Measurements from ENCODE around the gene FCHSD2.
A peak's percentile ranks its signal among the peaks of the same experiment; 100 is the strongest.
"Not testable (repeated sequence)": the region's sequence is repeated elsewhere in the genome, so short reads cannot be mapped to it uniquely, and the experiment has no call there.

FCHSD2 gene

DNA sequence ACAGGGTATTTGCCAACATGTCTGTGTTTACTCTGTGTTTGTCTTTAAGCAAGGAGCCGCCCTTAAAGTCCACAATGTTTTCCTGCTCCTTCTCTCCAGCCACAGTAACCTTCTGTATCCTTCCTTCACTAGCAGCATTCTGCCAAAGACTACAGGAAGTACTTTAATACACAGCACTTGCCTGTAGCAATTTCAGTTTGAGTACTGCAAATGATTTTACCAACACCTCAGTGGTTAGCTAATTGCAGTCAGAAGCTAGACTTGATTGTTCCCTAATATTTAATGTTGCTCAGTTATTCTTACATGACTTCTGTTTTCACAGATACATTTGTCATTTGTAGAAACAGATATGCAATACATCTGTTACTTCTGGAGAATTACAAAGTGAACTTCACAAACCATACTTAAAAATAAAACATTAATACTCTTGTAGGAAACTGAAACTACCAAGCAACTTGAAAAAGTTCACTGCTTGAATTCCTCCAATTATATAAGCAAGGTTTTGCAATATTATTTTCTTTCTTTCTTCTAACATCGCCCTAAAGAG is 69.1 kb downstream of the FCHSD2 start:
- peak overlapping the region; percentile 72 for H3K27ac Mint-ChIP-seq

DNA sequence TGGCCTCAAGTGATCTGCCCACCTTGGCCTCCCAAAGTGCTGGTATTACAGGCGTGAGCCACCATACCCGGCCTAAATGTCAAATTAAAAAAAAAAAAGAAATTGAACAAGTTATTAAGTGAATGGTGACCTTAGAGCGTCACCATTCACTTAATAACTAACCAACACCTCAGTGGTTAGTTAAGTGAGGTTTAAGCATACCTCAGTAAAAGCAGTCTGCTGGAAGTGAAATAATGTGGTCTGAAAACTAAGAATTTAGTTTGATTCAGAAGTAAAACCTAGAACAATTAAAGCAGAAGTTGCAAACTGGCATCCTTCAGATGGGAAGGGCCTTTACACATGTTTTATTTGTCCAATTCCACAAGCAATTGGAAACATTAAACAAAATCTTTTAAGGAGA is 71.5 kb downstream of the FCHSD2 start:
- Mint-ChIP-seq H3K27ac (no peak overlapping the region), H3K4me3 (no peak overlapping the region), H3K4me1 (ENCODE audit: low read depth) (peaks cover 37% of the 10 kb centered on the region), H3K36me3 (ENCODE audit: low read depth) (peaks cover 4% of the 10 kb centered on the region), H3K9me3 (no peaks in the 10 kb centered on the region), H3K27me3 (no peaks in the 10 kb centered on the region)
- intact Hi-C loops (cut with micrococcal nuclease), result no loop called here

More for the DNA sequence above, 69.1 kb downstream of the FCHSD2 start:
- H3K36me3 Mint-ChIP-seq (ENCODE audit: low read depth), result peaks cover 19% of the 10 kb centered on the region
- H3K9me3 Mint-ChIP-seq, result peaks cover 9% of the 10 kb centered on the region
- peak overlapping the region; percentile 23 for H3K4me3 Mint-ChIP-seq
- peaks cover 32% of the 10 kb centered on the region for H3K4me1 Mint-ChIP-seq (ENCODE audit: low read depth)
- no peaks in the 10 kb centered on the region for H3K27me3 Mint-ChIP-seq
- intact Hi-C loops (cut with micrococcal nuclease), result no loop called here

DNA sequence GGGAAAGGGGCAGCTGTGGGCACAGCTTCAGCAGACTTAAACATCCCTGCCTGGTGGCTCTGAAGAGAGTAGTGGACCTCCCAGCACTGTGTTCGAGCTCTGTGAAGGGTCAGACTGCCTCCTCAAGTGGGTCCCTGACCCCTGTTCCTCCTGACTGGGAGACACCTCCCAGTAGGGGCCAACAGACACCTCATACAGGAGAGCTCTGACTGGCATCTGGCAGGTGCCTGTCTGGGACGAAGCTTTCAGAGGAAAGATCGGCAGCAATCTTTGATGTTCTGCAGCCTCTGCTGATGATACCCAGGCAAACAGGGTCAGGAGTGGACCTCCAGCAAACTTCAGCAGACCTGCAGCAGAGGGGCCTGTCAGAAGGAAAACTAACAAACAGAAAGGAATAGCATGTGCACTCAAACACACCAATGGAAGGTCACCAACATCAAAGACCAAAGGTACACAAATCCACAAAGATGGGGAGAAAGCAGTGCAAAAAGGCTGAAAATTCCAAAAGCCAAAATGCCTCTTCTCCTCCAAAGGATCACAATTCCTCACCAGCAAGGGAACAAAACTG is 80.2 kb downstream of the FCHSD2 start:
- intact Hi-C loops (cut with micrococcal nuclease); H3K27ac Mint-ChIP-seq: not testable (repeated sequence)
- peaks cover 50% of the 10 kb centered on the region for H3K4me1 Mint-ChIP-seq (ENCODE audit: low read depth)

DNA sequence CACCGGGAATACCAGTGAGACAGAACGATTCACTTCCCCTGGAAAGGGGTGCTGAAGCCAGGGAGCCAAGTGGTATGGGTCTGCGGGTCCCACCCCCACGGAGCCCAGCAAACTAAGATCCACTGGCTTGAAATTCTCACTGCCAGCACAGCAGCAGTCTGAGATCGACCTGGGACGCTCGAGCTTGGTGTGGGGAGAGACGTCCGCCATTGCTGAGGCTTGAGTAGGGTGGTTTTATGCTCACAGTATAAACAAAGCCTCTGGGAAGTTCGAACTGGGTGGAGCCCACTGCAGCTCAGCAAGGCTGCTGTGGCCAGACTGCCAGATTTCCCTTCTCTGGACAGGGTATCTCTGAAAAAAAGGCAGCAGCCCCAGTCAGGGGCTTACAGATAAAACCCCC is 80.7 kb downstream of the FCHSD2 start:
- intact Hi-C loops (cut with micrococcal nuclease); H3K4me3 Mint-ChIP-seq; H3K27me3 Mint-ChIP-seq; H3K27ac Mint-ChIP-seq; H3K9me3 Mint-ChIP-seq: not testable (repeated sequence)
- Mint-ChIP-seq H3K36me3 (ENCODE audit: low read depth) (peaks cover 25% of the 10 kb centered on the region), H3K4me1 (ENCODE audit: low read depth) (peaks cover 53% of the 10 kb centered on the region)

More for the DNA sequence above, 80.2 kb downstream of the FCHSD2 start:
- not testable (repeated sequence) for H3K27me3 Mint-ChIP-seq, H3K4me3 Mint-ChIP-seq, H3K9me3 Mint-ChIP-seq
- peaks cover 21% of the 10 kb centered on the region for H3K36me3 Mint-ChIP-seq (ENCODE audit: low read depth)

DNA sequence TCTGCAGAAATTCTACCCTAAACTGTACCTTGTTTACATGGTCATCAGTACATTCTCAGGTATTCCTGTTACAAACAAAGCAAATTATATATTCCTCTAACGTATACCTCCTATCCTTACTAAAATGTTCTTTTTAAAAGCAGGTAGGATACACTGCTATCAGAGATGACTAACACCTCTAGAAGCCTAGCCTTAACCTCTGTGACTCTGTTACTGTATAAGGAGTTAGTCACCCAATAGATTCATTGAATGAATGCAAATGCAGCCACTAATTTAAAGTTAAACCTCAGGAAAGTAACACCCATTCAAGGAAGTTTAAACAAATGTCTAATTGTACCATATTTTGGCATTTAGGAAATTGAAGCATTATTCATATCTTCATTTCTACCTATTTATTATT is 82.2 kb downstream of the FCHSD2 start:
- peaks cover 34% of the 10 kb centered on the region for H3K36me3 Mint-ChIP-seq (ENCODE audit: low read depth)
- no peak overlapping the region for H3K27ac Mint-ChIP-seq
- peaks cover 3% of the 10 kb centered on the region for H3K9me3 Mint-ChIP-seq
- intact Hi-C loops (cut with micrococcal nuclease), result no loop called here
- H3K4me3 Mint-ChIP-seq, result no peak overlapping the region
- H3K27me3 Mint-ChIP-seq, result no peaks in the 10 kb centered on the region
- H3K4me1 Mint-ChIP-seq (ENCODE audit: low read depth), result peaks cover 54% of the 10 kb centered on the region

DNA sequence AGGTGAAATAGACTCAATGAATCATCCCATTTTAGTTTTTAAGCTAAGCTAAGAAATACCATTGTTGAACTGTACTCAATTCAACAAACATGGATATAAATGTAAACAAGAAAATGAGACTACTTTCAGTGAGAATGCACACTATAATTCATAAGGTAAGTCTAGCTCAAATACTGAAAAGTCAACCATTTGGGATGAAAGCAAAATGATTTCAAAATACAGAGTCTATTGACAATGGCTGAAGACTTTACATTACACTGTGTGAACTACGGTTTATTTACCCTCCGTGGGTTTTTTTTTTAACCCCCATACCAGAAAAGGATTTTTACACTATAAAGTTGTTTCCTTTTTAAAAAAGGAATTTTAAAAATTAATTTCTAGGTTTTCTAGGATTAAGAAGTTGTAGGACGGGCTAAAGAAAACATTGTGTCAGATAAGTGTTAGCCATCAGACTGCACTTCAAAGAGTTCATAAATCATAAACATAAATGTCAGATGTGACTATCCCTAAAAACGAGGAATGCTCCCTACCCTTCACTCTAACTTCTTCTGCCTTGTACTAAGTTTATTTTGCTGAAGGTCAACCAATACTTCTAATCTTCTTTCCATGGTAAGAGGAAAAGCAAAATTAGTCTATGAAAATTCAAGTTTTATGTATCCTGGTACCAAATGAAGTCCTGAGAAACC is 83.0 kb downstream of the FCHSD2 start:
- Mint-ChIP-seq H3K27me3 (no peaks in the 10 kb centered on the region), H3K27ac (no peak overlapping the region), H3K9me3 (peaks cover 9% of the 10 kb centered on the region), H3K4me1 (ENCODE audit: low read depth) (peaks cover 53% of the 10 kb centered on the region), H3K36me3 (ENCODE audit: low read depth) (peaks cover 38% of the 10 kb centered on the region), H3K4me3 (no peak overlapping the region)
- intact Hi-C loops (cut with micrococcal nuclease), result no loop called here

DNA sequence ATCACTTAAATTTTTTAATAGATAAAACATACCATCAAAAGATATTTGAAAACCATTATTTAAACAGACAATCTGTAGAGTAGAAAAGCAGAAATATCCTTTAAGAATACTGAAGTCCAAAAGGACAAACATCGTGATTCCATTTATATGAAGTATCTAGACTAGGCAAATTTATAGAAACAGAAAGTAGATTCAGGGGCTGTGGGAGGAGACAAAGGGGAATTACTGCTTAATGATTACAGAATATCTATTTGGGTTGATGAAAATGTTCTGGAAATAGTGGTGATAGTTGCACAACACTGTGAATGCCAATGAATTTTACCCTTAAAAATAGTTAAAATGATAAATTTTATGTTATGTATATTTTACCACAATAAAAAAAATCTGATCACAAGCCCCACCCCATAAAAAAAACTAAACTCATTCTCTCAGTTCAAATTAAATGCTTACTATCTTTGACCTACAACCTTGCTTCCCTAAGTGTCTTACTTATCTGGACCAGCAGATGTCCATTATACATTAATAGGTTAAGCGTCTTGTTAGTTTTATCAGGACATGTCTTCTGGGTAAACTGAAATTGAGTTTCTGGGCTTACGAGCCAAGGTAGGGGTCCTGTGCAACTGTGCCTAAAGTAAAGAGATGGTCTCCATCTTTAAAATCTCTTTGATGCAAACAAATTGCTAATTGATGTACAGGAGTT is 86.3 kb downstream of the FCHSD2 start:
- H3K9me3 Mint-ChIP-seq, result peaks cover 9% of the 10 kb centered on the region
- H3K27ac Mint-ChIP-seq, result no peak overlapping the region
- intact Hi-C loops (cut with micrococcal nuclease), result no loop called here
- peaks cover 24% of the 10 kb centered on the region for H3K4me1 Mint-ChIP-seq (ENCODE audit: low read depth)
- H3K4me3 Mint-ChIP-seq, result no peak overlapping the region
- peaks cover 19% of the 10 kb centered on the region for H3K36me3 Mint-ChIP-seq (ENCODE audit: low read depth)
- no peaks in the 10 kb centered on the region for H3K27me3 Mint-ChIP-seq

DNA sequence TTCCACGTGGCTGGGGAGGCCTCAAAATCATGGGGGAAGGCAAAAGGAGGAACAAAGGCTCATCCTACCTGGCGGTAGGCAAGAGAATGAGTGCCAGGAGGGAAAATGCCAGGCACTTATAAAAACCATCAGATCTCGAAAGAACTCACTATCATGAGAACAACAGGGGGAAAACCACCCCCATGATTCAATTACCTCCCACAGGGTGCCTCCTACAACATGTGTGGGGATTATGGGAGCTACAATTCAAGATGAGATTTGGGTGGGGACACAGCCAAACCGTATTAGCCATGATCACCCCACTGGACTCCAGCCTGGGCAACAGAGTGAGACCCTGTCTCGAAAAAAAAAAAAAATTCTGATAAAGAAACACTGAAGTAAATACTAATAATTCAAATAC is 87.1 kb downstream of the FCHSD2 start:
- no peak overlapping the region for H3K4me3 Mint-ChIP-seq
- intact Hi-C loops (cut with micrococcal nuclease), result no loop called here
- H3K27ac Mint-ChIP-seq, result peak overlapping the region; percentile 39
- peaks cover 17% of the 10 kb centered on the region for H3K36me3 Mint-ChIP-seq (ENCODE audit: low read depth)
- peaks cover 9% of the 10 kb centered on the region for H3K9me3 Mint-ChIP-seq
- H3K4me1 Mint-ChIP-seq (ENCODE audit: low read depth), result peaks cover 19% of the 10 kb centered on the region
- no peaks in the 10 kb centered on the region for H3K27me3 Mint-ChIP-seq

DNA sequence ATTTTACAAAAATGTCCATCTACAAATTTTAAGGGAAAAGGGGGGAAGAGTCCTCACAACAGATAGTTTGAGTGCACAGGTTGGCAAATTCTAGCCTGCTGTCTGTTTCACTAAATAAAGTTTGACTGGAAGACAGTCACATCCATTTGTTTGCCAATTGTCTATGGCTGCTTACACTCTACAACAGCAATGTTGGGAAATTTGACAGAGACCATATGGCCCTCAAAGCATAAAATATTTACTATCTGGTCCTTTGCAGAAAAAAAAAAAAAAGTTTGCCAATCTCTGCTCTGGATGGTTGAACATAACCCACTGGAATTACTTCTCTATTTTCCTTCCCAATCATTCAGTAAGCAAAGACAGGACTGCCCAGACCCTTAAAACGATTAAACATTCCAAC is 88.2 kb downstream of the FCHSD2 start:
- peaks cover 23% of the 10 kb centered on the region for H3K4me1 Mint-ChIP-seq (ENCODE audit: low read depth)
- H3K36me3 Mint-ChIP-seq (ENCODE audit: low read depth), result peaks cover 17% of the 10 kb centered on the region
- no peak overlapping the region for H3K4me3 Mint-ChIP-seq
- H3K27ac Mint-ChIP-seq, result no peak overlapping the region
- peaks cover 9% of the 10 kb centered on the region for H3K9me3 Mint-ChIP-seq
- intact Hi-C loops (cut with micrococcal nuclease), result no loop called here
- no peaks in the 10 kb centered on the region for H3K27me3 Mint-ChIP-seq

DNA sequence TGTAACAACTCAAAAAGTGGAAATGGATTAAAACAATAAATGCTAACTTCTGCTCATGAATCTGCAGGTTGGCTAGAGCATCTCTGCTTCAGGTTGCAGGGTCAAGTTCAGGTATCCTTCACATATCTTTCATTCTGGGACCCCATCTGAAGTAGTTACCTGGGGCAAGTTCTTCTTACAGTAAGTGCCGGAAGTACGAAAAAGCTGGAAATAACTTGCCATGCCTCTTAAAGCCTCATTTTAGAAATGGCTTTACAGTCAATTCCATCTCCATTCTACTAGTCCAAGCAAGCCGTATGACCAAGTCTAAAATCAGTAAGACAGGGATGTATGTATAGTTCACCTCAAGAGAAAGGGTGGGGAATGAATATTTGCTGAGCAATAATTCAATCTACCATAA is 93.7 kb downstream of the FCHSD2 start:
- H3K36me3 Mint-ChIP-seq (ENCODE audit: low read depth), result no peaks in the 10 kb centered on the region
- H3K9me3 Mint-ChIP-seq, result no peaks in the 10 kb centered on the region
- H3K4me3 Mint-ChIP-seq, result no peak overlapping the region
- H3K27me3 Mint-ChIP-seq, result no peaks in the 10 kb centered on the region
- intact Hi-C loops (cut with micrococcal nuclease), result no loop called here
- H3K27ac Mint-ChIP-seq, result peak overlapping the region; percentile 69
- peaks cover 19% of the 10 kb centered on the region for H3K4me1 Mint-ChIP-seq (ENCODE audit: low read depth)

DNA sequence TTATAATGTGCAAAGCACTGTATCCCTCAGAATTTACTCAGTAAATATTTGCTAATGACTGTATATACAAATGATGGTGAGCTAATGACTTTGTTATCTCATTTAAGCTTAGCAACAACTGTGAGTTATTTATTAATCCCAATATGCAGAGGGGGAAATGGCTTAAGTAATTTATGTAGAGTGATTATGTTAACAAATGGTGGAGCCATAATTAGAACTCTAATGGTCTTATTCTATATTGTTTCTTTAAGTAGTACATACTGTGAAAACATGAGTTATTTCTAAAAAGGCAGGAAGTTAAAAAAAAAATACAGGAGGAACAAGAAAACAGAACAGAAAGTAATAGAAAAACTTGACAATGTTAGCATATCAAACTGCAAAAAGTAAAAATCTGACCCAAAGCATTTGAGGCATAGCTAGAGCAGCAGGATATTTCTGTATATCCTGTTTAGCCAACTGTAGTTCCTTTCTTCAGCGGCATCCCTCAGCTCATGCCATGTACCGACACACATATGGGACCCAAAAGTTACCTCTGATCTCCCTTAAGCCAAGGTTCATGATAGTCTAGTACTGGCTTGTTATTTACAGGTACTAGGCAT is 94.2 kb downstream of the FCHSD2 start:
- intact Hi-C loops (cut with micrococcal nuclease), result no loop called here
- Mint-ChIP-seq H3K4me1 (ENCODE audit: low read depth) (peaks cover 19% of the 10 kb centered on the region), H3K4me3 (peak overlapping the region; percentile 9), H3K9me3 (no peaks in the 10 kb centered on the region), H3K27me3 (no peaks in the 10 kb centered on the region), H3K27ac (peak overlapping the region; percentile 69), H3K36me3 (ENCODE audit: low read depth) (no peaks in the 10 kb centered on the region)

DNA sequence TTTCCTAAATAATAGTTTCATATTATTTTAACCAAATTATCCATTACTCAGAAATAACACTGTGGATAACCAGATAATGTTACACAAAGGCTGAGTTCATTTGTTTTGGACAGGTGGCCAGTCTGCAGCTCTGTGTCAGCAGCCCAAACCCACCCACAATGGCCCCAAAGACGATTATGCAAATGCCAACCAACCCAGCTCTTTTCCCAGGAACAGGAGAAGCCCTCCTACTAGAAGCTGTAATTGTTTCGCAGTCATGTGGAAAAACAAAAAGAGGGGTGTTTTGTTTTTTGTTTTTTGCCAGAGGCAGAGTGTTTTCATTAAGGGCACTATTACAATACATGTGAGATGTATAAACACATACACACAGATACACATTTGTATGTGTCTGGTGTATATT is 102.1 kb downstream of the FCHSD2 start:
- Mint-ChIP-seq H3K27ac (no peak overlapping the region), H3K4me3 (no peak overlapping the region), H3K4me1 (ENCODE audit: low read depth) (peaks cover 5% of the 10 kb centered on the region), H3K9me3 (no peaks in the 10 kb centered on the region), H3K27me3 (no peaks in the 10 kb centered on the region), H3K36me3 (ENCODE audit: low read depth) (peaks cover 14% of the 10 kb centered on the region)
- intact Hi-C loops (cut with micrococcal nuclease), result loop anchor here (5.0 kb wide), 1 partner anchor 37 kb away; no protein-coding TSS in a partner anchor

DNA sequence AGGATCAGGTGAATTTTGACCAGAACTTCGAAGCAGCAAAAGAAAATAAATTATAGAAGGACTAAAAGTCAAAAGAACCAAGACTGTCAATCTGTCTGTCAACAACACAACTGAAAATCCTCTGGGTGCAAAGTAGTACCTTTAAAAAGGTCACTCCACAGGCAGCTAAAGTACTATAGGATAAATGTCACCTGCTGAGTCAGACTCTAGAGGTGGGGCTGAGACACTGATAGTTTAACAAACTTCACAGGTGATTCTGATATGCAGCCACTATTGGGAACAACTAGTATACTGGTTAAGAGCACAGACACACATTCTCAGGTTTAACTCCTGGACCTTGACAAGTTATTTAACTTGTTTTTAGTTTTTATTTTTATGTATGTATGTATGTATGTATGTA is 107.3 kb downstream of the FCHSD2 start:
- peaks cover 9% of the 10 kb centered on the region for H3K4me1 Mint-ChIP-seq (ENCODE audit: low read depth)
- H3K4me3 Mint-ChIP-seq, result no peak overlapping the region
- no peak overlapping the region for H3K27ac Mint-ChIP-seq
- peaks cover 25% of the 10 kb centered on the region for H3K36me3 Mint-ChIP-seq (ENCODE audit: low read depth)
- peaks cover under 1% of the 10 kb centered on the region for H3K9me3 Mint-ChIP-seq
- intact Hi-C loops (cut with micrococcal nuclease), result no loop called here
- no peaks in the 10 kb centered on the region for H3K27me3 Mint-ChIP-seq

DNA sequence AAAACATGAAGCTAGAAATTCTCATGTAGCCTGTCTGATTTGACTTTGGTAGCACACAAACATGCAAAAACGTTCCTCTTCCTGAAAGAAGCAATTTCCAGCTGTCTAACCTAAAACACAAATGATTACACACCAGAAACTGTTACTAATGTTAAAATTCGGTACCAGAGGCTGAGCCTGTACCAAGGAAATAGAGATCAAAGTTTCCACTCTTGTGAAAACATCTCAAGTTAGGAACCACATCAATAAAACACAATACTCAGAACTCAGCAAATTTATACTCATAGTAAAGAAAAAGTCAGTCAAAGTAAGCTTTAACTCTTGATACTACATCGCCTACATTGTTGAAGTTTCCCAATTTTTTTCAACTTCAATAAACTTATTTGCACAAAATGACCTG is 107.8 kb downstream of the FCHSD2 start:
- intact Hi-C loops (cut with micrococcal nuclease), result no loop called here
- Mint-ChIP-seq H3K4me3 (no peak overlapping the region), H3K27ac (no peak overlapping the region), H3K9me3 (peaks cover 5% of the 10 kb centered on the region), H3K4me1 (ENCODE audit: low read depth) (peaks cover 13% of the 10 kb centered on the region), H3K27me3 (no peaks in the 10 kb centered on the region), H3K36me3 (ENCODE audit: low read depth) (peaks cover 28% of the 10 kb centered on the region)
